ENCODE results near the gene ABCA12. TPM values are rescaled to one million over a fixed set of nuclear protein-coding genes. Genes with fewer than 3 reads are reported as not detected.

The ABCA12 gene
- total RNA-seq, 2 donors from 2014 or later = not detected

GRCh38 chr2:215136669-215137328, 1.6 kb downstream of the ABCA12 start:
- TF ChIP-seq CTCF (IDR thresholded peaks at IDR 0.05) (no peak), POLR2A (IDR thresholded peaks at IDR 0.05) (no peak)
- no peak overlapping the region for H3K27ac ChIP-seq
- DNase-seq = no peak
- WGBS, 2 donors = 37 to 38% methylated on average over 3 of the region's 3 CpGs
- intact Hi-C loops (cut with DNase I) = no loop called here
- no peak for ATAC-seq
- H3K36me3 ChIP-seq (replicated peaks in 1 of 2; ENCODE audit: insufficient read depth in 1 of 2, low read depth in 2 of 2) = no peaks in the 10 kb centered on the region
- no peaks in the 10 kb centered on the region for H3K27me3 ChIP-seq
- H3K4me3 ChIP-seq = no peak overlapping the region
- no peaks in the 10 kb centered on the region for H3K4me1 ChIP-seq
- no peaks in the 10 kb centered on the region for H3K9me3 ChIP-seq

GRCh38 chr2:215120401-215120800, 18.0 kb downstream of the ABCA12 start:
- DNase-seq = no peak
- no peaks in the 10 kb centered on the region for H3K9me3 ChIP-seq
- no peak overlapping the region for H3K4me3 ChIP-seq
- no peak for ATAC-seq
- no peak for TF ChIP-seq CTCF (IDR thresholded peaks at IDR 0.05)
- no peak for TF ChIP-seq POLR2A (IDR thresholded peaks at IDR 0.05)
- H3K4me1 ChIP-seq = no peaks in the 10 kb centered on the region
- no peaks in the 10 kb centered on the region for H3K27me3 ChIP-seq
- no peaks in the 10 kb centered on the region for H3K36me3 ChIP-seq (replicated peaks in 1 of 2; ENCODE audit: insufficient read depth in 1 of 2, low read depth in 2 of 2)
- WGBS, 2 donors = 46 to 51% methylated on average over 3 of the region's 3 CpGs
- H3K27ac ChIP-seq = no peak overlapping the region
- intact Hi-C loops (cut with DNase I) = no loop called here

GRCh38 chr2:215119847-215120246, 18.6 kb downstream of the ABCA12 start:
- no peak for ATAC-seq
- TF ChIP-seq POLR2A (IDR thresholded peaks at IDR 0.05) = no peak
- no peak for TF ChIP-seq CTCF (IDR thresholded peaks at IDR 0.05)
- intact Hi-C loops (cut with DNase I) = no loop called here
- H3K36me3 ChIP-seq (replicated peaks in 1 of 2; ENCODE audit: insufficient read depth in 1 of 2, low read depth in 2 of 2) = no peaks in the 10 kb centered on the region
- 74 to 88% methylated on average over 2 of the region's 2 CpGs for WGBS, 2 donors
- no peaks in the 10 kb centered on the region for H3K4me1 ChIP-seq
- H3K27ac ChIP-seq = no peak overlapping the region
- no peak overlapping the region for H3K4me3 ChIP-seq
- DNase-seq = no peak
- no peaks in the 10 kb centered on the region for H3K27me3 ChIP-seq
- no peaks in the 10 kb centered on the region for H3K9me3 ChIP-seq

GRCh38 chr2:215110918-215111317, 27.5 kb downstream of the ABCA12 start:
- DNase-seq = no peak
- no peak overlapping the region for H3K4me3 ChIP-seq
- H3K27ac ChIP-seq = no peak overlapping the region
- no peaks in the 10 kb centered on the region for H3K4me1 ChIP-seq
- no peak for TF ChIP-seq POLR2A (IDR thresholded peaks at IDR 0.05)
- TF ChIP-seq CTCF (IDR thresholded peaks at IDR 0.05) = no peak
- no peaks in the 10 kb centered on the region for H3K27me3 ChIP-seq
- no peak for ATAC-seq
- 51 to 52% methylated on average over 3 of the region's 3 CpGs for WGBS, 2 donors
- H3K36me3 ChIP-seq (replicated peaks in 1 of 2; ENCODE audit: insufficient read depth in 1 of 2, low read depth in 2 of 2) = no peaks in the 10 kb centered on the region
- intact Hi-C loops (cut with DNase I) = no loop called here
- no peaks in the 10 kb centered on the region for H3K9me3 ChIP-seq

Data from body of pancreas (tissue), 4 donors.